Gastrocnemius medialis (tissue), 4 donors: ENCODE data around the gene OCEL1.

Source experiments
- CTCF ChIP-seq, 5 experiments: fragments of 450-650 bp in 3 of 5; fragments of 200-600 bp in 2 of 5; sonication (generic) in 2 of 5; IDR thresholded peaks in 4 of 5; conservative IDR thresholded peaks in 1 of 5; 1 replicate in 4 of 5; 2 replicates in 1 of 5; pipeline ENCODE4 v1.5.1; 2016 to 2019; ENCODE audit warnings: antibody characterized with exemption in 5 of 5, mild to moderate bottlenecking in 3 of 5, moderate library complexity in 3 of 5
- POLR2A ChIP-seq, 2 donors: fragments of 450-650 bp; IDR thresholded peaks; one replicate each; pipeline ENCODE4 v1.6.1; 2017; ENCODE audit warnings: antibody characterized with exemption in 2 of 2, mild to moderate bottlenecking in 2 of 2, moderate library complexity in 2 of 2

- TF ChIP-seq POLR2A (IDR thresholded peaks at IDR 0.05): no peak
- TF ChIP-seq CTCF (IDR thresholded peaks at IDR 0.05 in 4 of 5, conservative IDR thresholded peaks at IDR 0.05 in 1 of 5): no peak
These were observed 16.6 kb upstream of the OCEL1 start for GRCh38 chr19:17209126-17210036.
